Lung microvascular endothelial cell (primary cell): ENCODE results near the gene HSD17B1. TPM values are rescaled to one million over a fixed set of nuclear protein-coding genes. Genes with fewer than 3 reads are reported as not detected.

ENCODE experiments used
- total RNA-seq: library from RNA; depleted of rRNA; stranded (reverse); fragments of >200 nt; gene quantifications from 2 replicates; pipeline ENCODE4 v1.2.1, GENCODE V29; 2014

HSD17B1 gene
- total RNA-seq, 1 donor from 2014 or later: 1.8 TPM

Other genes with a start within 250 kb of the HSD17B1 start
- gene STAT3, start 164.5 kb upstream of the HSD17B1 start, total RNA-seq: 61.5 and 80.0 TPM in 2 replicates
- 342 and 371 TPM in 2 replicates for gene CAVIN1, start 129.7 kb upstream of the HSD17B1 start, total RNA-seq
- 16.6 and 22.0 TPM in 2 replicates for gene ATP6V0A1, start 94.0 kb upstream of the HSD17B1 start, total RNA-seq
- 20.7 and 36.3 TPM in 2 replicates for gene NAGLU, start 16.7 kb upstream of the HSD17B1 start, total RNA-seq
- 7.6 and 10.3 TPM in 2 replicates for gene COASY, start 9.2 kb downstream of the HSD17B1 start, total RNA-seq
- gene MLX, start 14.2 kb downstream of the HSD17B1 start, total RNA-seq: 22.9 and 35.9 TPM in 2 replicates
- gene PSMC3IP, start 24.8 kb downstream of the HSD17B1 start, total RNA-seq: 1.4 and 1.7 TPM in 2 replicates
- gene RETREG3, start 56.5 kb downstream of the HSD17B1 start, total RNA-seq: 52.5 and 65.3 TPM in 2 replicates
- gene TUBG1, start 56.8 kb downstream of the HSD17B1 start, total RNA-seq: 15.3 and 16.3 TPM in 2 replicates
- 3.5 and 4.8 TPM in 2 replicates for gene TUBG2, start 106.4 kb downstream of the HSD17B1 start, total RNA-seq
- gene PLEKHH3, start 124.1 kb downstream of the HSD17B1 start, total RNA-seq: 10.2 and 11.9 TPM in 2 replicates
- 2.0 and 3.5 TPM in 2 replicates for gene CCR10, start 128.9 kb downstream of the HSD17B1 start, total RNA-seq
- gene CNTNAP1, start 129.6 kb downstream of the HSD17B1 start, total RNA-seq: 6.7 and 15.3 TPM in 2 replicates
- gene EZH1, start 192.1 kb downstream of the HSD17B1 start, total RNA-seq: 6.3 and 13.5 TPM in 2 replicates
- 12.9 and 36.3 TPM in 2 replicates for gene RAMP2, start 208.3 kb downstream of the HSD17B1 start, total RNA-seq
- 35.7 and 42.1 TPM in 2 replicates for gene VPS25, start 220.5 kb downstream of the HSD17B1 start, total RNA-seq
- 0.99 and 1.5 TPM in 2 replicates for gene WNK4, start 227.7 kb downstream of the HSD17B1 start, total RNA-seq
- gene COA3, start 245.8 kb downstream of the HSD17B1 start, total RNA-seq: 54.0 and 83.3 TPM in 2 replicates
- gene CNTD1, start 245.9 kb downstream of the HSD17B1 start, total RNA-seq: under 0.01 TPM in 1 of 2 replicates, not detected in the other